Activated CD4-positive, alpha-beta T cell treated with anti-CD3 and anti-CD28 coated beads for 36 hours (primary cell): Measurements from ENCODE around the gene PLD5. TPM values are rescaled to one million over a fixed set of nuclear protein-coding genes. Genes with fewer than 3 reads are reported as not detected.
"Not testable (repeated sequence)": the region's sequence is repeated elsewhere in the genome, so short reads cannot be mapped to it uniquely, and the experiment has no call there.

Experiments
- ATAC-seq: fragments of 200-7000 bp; cut with Tn5 transposase; one replicate; pipeline ENCODE4 v1.10.0; 2021; ENCODE audit warnings: mild to moderate bottlenecking, moderate library complexity
- CTCF ChIA-PET: fragments of 350-600 bp; sonication (Branson Sonifier 250); formaldehyde crosslinking; loops from one replicate; lab custom pipeline; 2021; ENCODE audit warnings: antibody characterized with exemption; lab: Charles Lee
- POLR2A ChIA-PET: fragments of 350-600 bp; sonication (Branson Sonifier 250); formaldehyde crosslinking; loops from one replicate; lab custom pipeline; 2021; ENCODE audit warnings: antibody characterized with exemption, inconsistent platforms; lab: Charles Lee
- DNase-seq: peaks from one replicate; pipeline ENCODE4 v3.0.0-alpha.2; 2020
- H3K27ac Mint-ChIP-seq: one replicate; pipeline ENCODE4 v1.8.0; 2021; ENCODE audit warnings: mixed read lengths
- H3K27me3 Mint-ChIP-seq: one replicate; pipeline ENCODE4 v1.8.0; 2021; ENCODE audit warnings: mixed read lengths
- H3K36me3 Mint-ChIP-seq: one replicate; pipeline ENCODE4 v1.8.0; 2021; ENCODE audit warnings: low read depth, mixed read lengths
- H3K4me1 Mint-ChIP-seq: one replicate; pipeline ENCODE4 v1.8.0; 2021; ENCODE audit warnings: mixed read lengths
- H3K4me3 Mint-ChIP-seq: one replicate; pipeline ENCODE4 v1.8.0; 2021; ENCODE audit warnings: mild to moderate bottlenecking, moderate library complexity, mixed read lengths
- H3K9me3 Mint-ChIP-seq: one replicate; pipeline ENCODE4 v1.8.0; 2021; ENCODE audit warnings: low read depth, mixed read lengths
- intact Hi-C, 2 experiments: fragments of 100-400 bp; cut with DNase I in 1 of 2; cut with micrococcal nuclease in 1 of 2; formaldehyde crosslinking; loops; one replicate each; pipeline versions ENCODE4 v1.14.2 to v1.15.1; 2022 to 2024; cut with DNase I, micrococcal nuclease
- total RNA-seq, 2 experiments: library from RNA; stranded (reverse); gene quantifications; one replicate each; pipeline ENCODE4 v1.2.3, GENCODE V29; 2021

The PLD5 gene
- total RNA-seq, 2 experiments from 2014 or later: not detected

DNA sequence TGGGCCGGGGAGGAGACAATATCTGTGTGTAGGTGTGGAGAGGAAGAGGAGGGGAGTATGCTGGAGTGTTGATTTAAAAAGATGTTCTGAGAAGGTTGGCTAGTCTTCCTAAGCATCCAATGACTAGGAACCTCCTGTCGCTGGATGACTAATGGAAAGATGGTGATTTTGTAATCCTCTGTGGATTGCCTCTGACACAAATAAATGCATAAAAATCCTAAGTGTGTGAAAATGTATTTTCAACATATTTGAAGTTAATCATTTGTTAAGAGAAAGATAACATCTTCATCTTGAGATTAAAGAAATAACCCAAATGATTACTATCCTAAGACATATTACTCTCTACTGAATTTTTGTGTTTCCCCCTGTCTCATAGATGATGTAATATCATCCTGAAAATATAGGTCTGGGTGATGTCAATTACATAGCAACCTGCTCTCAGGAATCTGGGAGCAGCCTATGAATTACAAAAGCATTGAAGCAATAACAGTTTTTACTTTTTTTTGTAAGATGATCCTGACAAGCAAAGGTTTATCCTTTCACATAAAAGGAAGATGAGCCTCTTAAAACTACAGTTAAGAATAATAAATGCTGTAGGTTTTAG lies 305.1 kb downstream of the PLD5 start:
- no peak overlapping the region for H3K27ac Mint-ChIP-seq
- no peak overlapping the region for H3K4me3 Mint-ChIP-seq
- no peaks in the 10 kb centered on the region for H3K36me3 Mint-ChIP-seq
- no peaks in the 10 kb centered on the region for H3K27me3 Mint-ChIP-seq
- no peaks in the 10 kb centered on the region for H3K4me1 Mint-ChIP-seq
- ATAC-seq: no peak
- peaks cover 6% of the 10 kb centered on the region for H3K9me3 Mint-ChIP-seq
- ChIA-PET POLR2A (no interaction called here), CTCF (no interaction called here)
- no peak for DNase-seq
- intact Hi-C loops: no loop called here

- Mint-ChIP-seq H3K36me3 (no peaks in the 10 kb centered on the region), H3K4me3 (no peak overlapping the region), H3K4me1 (no peaks in the 10 kb centered on the region), H3K9me3 (peaks cover 9% of the 10 kb centered on the region), H3K27ac (no peak overlapping the region), H3K27me3 (no peaks in the 10 kb centered on the region)
- DNase-seq (no peak), ATAC-seq (no peak)
- ChIA-PET CTCF (interaction anchor here (0.6 kb wide), 1 partner anchor 12 kb away, joined by 7 read pairs; no protein-coding TSS in a partner anchor), POLR2A (no interaction called here)
- intact Hi-C loops: no loop called here
These were observed 308.1 kb downstream of the PLD5 start for GRCh38 chr1:242216368-242216767.

DNA sequence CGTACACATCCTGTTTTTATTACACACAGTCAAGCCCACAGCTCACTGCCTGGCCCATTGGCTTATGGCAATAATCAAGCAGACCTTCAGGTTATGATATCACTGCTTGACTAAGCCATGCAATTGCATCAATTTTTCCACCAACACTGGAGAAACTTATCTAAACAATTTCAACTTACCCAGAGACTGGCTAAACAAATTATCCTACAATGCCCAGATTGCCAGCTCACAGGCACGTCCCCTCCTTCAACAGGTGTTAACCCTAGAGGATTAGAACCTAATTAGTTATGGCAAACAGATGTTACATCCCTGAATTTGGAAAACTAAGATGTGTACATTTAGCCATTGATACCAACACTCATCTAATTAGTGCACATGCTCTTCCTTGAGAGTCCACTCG lies 310.0 kb downstream of the PLD5 start:
- ATAC-seq, H3K27me3 Mint-ChIP-seq, POLR2A ChIA-PET, H3K36me3 Mint-ChIP-seq, H3K9me3 Mint-ChIP-seq, CTCF ChIA-PET, H3K4me3 Mint-ChIP-seq, intact Hi-C loops, H3K4me1 Mint-ChIP-seq, H3K27ac Mint-ChIP-seq, DNase-seq: not testable (repeated sequence)

DNA sequence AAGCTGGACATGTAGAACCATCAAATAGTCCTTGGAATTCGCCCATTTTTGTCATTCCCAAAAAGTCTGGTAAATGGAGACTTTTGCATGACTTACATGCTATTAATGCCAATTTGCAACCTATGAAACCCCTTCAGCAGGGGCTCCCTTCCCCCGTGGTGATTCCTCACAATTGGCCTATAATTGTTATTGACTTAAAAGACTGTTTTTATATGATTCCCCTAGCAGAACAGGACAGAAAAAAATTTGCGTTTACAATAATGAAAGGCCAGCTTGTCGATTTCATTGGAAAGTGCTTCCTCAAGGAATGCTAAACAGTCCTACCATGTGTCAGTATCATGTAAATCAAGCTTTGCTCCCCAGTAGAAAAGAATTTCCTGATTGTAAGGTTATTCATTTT lies 311.5 kb downstream of the PLD5 start:
- H3K4me3 Mint-ChIP-seq, H3K36me3 Mint-ChIP-seq, ATAC-seq, H3K27ac Mint-ChIP-seq, POLR2A ChIA-PET, H3K27me3 Mint-ChIP-seq, DNase-seq, H3K4me1 Mint-ChIP-seq, intact Hi-C loops, H3K9me3 Mint-ChIP-seq: not testable (repeated sequence)
- CTCF ChIA-PET: interaction anchor here (0.6 kb wide), 1 partner anchor 233 kb away, joined by 5 read pairs; no protein-coding TSS in a partner anchor

DNA sequence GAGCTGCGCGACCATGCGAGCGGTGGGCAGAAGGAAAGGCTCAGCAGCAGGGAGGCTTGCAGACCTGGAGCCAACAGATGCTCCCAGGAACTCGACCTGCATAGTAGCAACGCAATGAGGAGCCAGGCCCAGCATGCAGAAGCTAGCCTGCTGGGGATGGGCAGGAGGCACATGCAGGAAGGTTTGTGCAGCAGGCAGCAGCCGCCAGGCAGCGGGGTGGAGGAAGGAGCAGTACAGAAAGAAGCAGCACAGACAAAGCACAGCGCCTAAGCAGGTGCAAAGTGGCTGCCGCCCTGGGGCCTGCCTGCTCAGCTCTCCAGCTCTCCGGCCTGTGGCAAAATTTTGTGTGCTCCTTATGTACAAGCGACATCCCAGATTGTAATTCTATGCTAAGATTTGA lies 312.1 kb downstream of the PLD5 start:
- peaks cover 9% of the 10 kb centered on the region for H3K9me3 Mint-ChIP-seq
- ATAC-seq: no peak

DNA sequence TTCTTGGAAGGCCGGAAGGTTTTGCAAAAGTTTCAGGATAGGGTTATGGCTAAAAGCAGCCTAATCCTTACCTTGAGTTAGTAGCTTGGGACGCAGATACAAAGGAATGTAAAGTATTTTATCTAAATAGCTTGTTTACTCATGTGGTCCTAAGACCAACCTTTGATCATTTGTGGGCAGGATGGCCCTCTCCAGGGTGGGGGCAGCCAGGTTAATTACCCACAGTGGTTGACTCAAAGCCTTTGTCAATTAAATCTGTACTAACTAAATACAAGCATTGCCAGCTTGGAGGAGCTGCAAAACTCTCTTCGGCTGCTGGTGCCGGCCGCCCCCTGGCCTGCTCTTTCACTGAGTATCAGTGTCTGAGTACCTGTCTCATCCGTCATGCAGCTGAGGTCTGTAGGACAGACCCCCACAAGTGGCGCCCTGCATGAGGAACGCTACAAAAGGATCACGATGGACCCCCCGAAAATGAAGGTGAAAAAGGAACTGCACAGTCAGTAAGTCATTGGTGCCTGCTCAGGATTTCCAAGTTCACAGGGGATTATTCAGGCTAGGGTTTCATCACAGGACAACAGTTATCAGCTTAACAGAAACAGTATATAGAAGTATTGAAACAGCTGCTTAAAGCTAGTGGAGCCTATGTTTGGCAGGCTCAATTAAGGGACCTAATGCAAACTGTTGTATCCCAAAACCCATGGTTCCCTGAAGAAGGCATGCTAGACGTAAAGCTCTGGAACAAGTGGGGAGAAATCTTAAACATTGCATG lies 313.1 kb downstream of the PLD5 start:
- Mint-ChIP-seq H3K36me3 (no peaks in the 10 kb centered on the region), H3K27ac (no peak overlapping the region), H3K4me3 (no peak overlapping the region), H3K9me3 (peaks cover 5% of the 10 kb centered on the region), H3K4me1 (no peaks in the 10 kb centered on the region), H3K27me3 (no peaks in the 10 kb centered on the region)
- ATAC-seq: no peak
- intact Hi-C loops: no loop called here
- DNase-seq: no peak
- ChIA-PET CTCF (no interaction called here), POLR2A (no interaction called here)

More for the DNA sequence above, 312.1 kb downstream of the PLD5 start:
- H3K27ac Mint-ChIP-seq: no peak overlapping the region
- no peak for DNase-seq
- no peaks in the 10 kb centered on the region for H3K36me3 Mint-ChIP-seq
- H3K4me1 Mint-ChIP-seq: no peaks in the 10 kb centered on the region
- ChIA-PET POLR2A (no interaction called here), CTCF (no interaction called here)
- intact Hi-C loops: no loop called here
- H3K27me3 Mint-ChIP-seq: no peaks in the 10 kb centered on the region
- no peak overlapping the region for H3K4me3 Mint-ChIP-seq

DNA sequence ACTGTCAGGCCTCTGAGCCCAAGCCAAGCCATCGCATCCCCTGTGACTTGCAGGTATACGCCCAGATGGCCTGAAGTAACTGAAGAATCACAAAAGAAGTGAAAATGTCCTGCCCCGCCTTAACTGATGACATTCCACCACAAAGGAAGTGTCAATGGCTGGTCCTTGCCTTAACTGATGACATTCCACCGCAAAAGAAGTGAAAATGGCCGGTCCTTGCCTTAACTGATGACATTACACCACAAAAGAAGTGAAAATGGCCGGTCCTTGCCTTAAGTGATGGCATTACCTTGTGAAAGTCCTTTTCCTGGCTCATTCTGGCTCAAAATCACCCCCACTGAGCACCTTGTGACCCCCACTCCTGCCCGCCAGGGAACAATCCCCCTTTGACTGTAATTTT lies 314.2 kb downstream of the PLD5 start:
- CTCF ChIA-PET, DNase-seq, intact Hi-C loops, H3K4me3 Mint-ChIP-seq, ATAC-seq, H3K9me3 Mint-ChIP-seq, POLR2A ChIA-PET, H3K36me3 Mint-ChIP-seq, H3K27me3 Mint-ChIP-seq, H3K4me1 Mint-ChIP-seq, H3K27ac Mint-ChIP-seq: not testable (repeated sequence)

DNA sequence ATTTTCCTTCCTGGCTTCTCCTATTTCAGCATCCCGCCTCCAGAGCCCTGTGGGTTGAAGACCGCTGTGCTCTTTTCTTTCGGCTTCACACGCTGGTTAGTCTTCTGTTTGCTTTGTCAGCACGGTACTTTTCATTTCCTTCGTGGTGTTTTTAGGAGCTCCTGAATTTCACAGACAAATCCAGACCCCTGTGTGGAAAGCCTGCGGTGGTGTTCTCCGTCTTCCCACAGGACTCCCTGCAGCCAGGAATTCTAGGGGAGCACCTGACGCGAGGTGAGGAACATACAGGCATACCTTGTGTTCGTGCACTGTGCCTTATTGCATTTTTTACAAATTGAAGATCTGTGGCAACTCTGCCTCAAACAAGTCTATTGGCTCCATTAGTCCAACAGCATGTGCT lies 315.4 kb downstream of the PLD5 start:
- no peak overlapping the region for H3K4me3 Mint-ChIP-seq
- H3K36me3 Mint-ChIP-seq: no peaks in the 10 kb centered on the region
- no peak for ATAC-seq
- CTCF ChIA-PET: no interaction called here
- H3K4me1 Mint-ChIP-seq: no peaks in the 10 kb centered on the region
- no peak for DNase-seq
- no peak overlapping the region for H3K27ac Mint-ChIP-seq
- POLR2A ChIA-PET: no interaction called here
- no peaks in the 10 kb centered on the region for H3K27me3 Mint-ChIP-seq
- peaks cover 1% of the 10 kb centered on the region for H3K9me3 Mint-ChIP-seq
- intact Hi-C loops: no loop called here

- DNase-seq (no peak), ATAC-seq (no peak)
- Mint-ChIP-seq H3K36me3 (no peaks in the 10 kb centered on the region), H3K27me3 (no peaks in the 10 kb centered on the region), H3K4me1 (no peaks in the 10 kb centered on the region), H3K27ac (no peak overlapping the region), H3K9me3 (no peaks in the 10 kb centered on the region), H3K4me3 (no peak overlapping the region)
- ChIA-PET POLR2A (no interaction called here), CTCF (no interaction called here)
- intact Hi-C loops: no loop called here
These were observed 316.5 kb downstream of the PLD5 start for GRCh38 chr1:242208021-242208420.

- DNase-seq: no peak
- intact Hi-C loops: no loop called here
- Mint-ChIP-seq H3K4me1 (no peaks in the 10 kb centered on the region), H3K27me3 (no peaks in the 10 kb centered on the region), H3K9me3 (no peaks in the 10 kb centered on the region), H3K36me3 (no peaks in the 10 kb centered on the region), H3K27ac (no peak overlapping the region), H3K4me3 (no peak overlapping the region)
- CTCF ChIA-PET: no interaction called here
- POLR2A ChIA-PET: no interaction called here
- no peak for ATAC-seq
These were observed 317.5 kb downstream of the PLD5 start for GRCh38 chr1:242206994-242207393.

- H3K4me3 Mint-ChIP-seq: no peak overlapping the region
- no peak for ATAC-seq
- H3K9me3 Mint-ChIP-seq: no peaks in the 10 kb centered on the region
- ChIA-PET POLR2A (no interaction called here), CTCF (no interaction called here)
- no peaks in the 10 kb centered on the region for H3K36me3 Mint-ChIP-seq
- H3K4me1 Mint-ChIP-seq: no peaks in the 10 kb centered on the region
- H3K27me3 Mint-ChIP-seq: no peaks in the 10 kb centered on the region
- H3K27ac Mint-ChIP-seq: no peak overlapping the region
- no peak for DNase-seq
- intact Hi-C loops: no loop called here
These were observed 318.6 kb downstream of the PLD5 start for GRCh38 chr1:242205622-242206489.
